Middle frontal gyrus (tissue), 1 donor: ENCODE results near the gene SNAP29.
"Not testable (repeated sequence)": the region's sequence is repeated elsewhere in the genome, so short reads cannot be mapped to it uniquely, and the experiment has no call there.

Experiments used
- DNase-seq: peaks from one replicate; pipeline ENCODE4 v3.0.0-alpha.2; 2015; ENCODE audit warnings: low spot score; ENCODE audit errors: extremely low spot score

The SNAP29 gene

GRCh38 chr22:20901093-20902033 is 42.6 kb downstream of the SNAP29 start:
- not testable (repeated sequence) for DNase-seq

- no peak for DNase-seq
Measured at GRCh38 chr22:20903093-20903492, 44.3 kb downstream of the SNAP29 start.

- no peak for DNase-seq
Measured at GRCh38 chr22:20904008-20904979, 45.5 kb downstream of the SNAP29 start.

GRCh38 chr22:20904980-20905355 is 46.2 kb downstream of the SNAP29 start:
- DNase-seq, result no peak

GRCh38 chr22:20905415-20906386 is 46.9 kb downstream of the SNAP29 start:
- no peak for DNase-seq

GRCh38 chr22:20906387-20906767 is 47.6 kb downstream of the SNAP29 start:
- DNase-seq, result no peak

- DNase-seq, result not testable (repeated sequence)
Measured at GRCh38 chr22:20908717-20909116, 49.9 kb downstream of the SNAP29 start.

- no peak for DNase-seq
Measured at GRCh38 chr22:20909543-20910303, 50.9 kb downstream of the SNAP29 start.

GRCh38 chr22:20912494-20912893 is 53.7 kb downstream of the SNAP29 start:
- DNase-seq, result no peak

GRCh38 chr22:20916916-20917810 is 58.4 kb downstream of the SNAP29 start, which contains the start of gene CRKL:
CRKL (plus strand) TSS chr22:20917407; CDS start chr22:20917935, 528 bp downstream.
- DNase-seq, result peak; percentile 97

- DNase-seq, result no peak
Measured at GRCh38 chr22:20918663-20919218, 59.9 kb downstream of the SNAP29 start.

- DNase-seq, result no peak
Measured at GRCh38 chr22:20919718-20920117, 60.9 kb downstream of the SNAP29 start.

GRCh38 chr22:20920881-20921203 is 62.0 kb downstream of the SNAP29 start:
- no peak for DNase-seq

GRCh38 chr22:20922141-20922751 is 63.4 kb downstream of the SNAP29 start:
- no peak for DNase-seq

GRCh38 chr22:20926243-20926642 is 67.4 kb downstream of the SNAP29 start:
- DNase-seq, result no peak

- no peak for DNase-seq
Measured at GRCh38 chr22:20927940-20928572, 69.2 kb downstream of the SNAP29 start.

GRCh38 chr22:20928573-20928967 is 69.8 kb downstream of the SNAP29 start:
- no peak for DNase-seq

GRCh38 chr22:20930004-20930403 is 71.2 kb downstream of the SNAP29 start:
- DNase-seq, result no peak
